Mammary epithelial cell (primary cell): ENCODE measurements around the gene PMPCB.

Source experiments
- EZH2 ChIP-seq: IDR thresholded peaks from 2 replicates; pipeline ENCODE4 v1.6.1; 2012; ENCODE audit warnings: low read length, inconsistent platforms, borderline replicate concordance
- TF ChIP-seq, protein P1 (sequence below), 2 donors: IDR thresholded peaks in 1 of 2; conservative IDR thresholded peaks in 1 of 2; 2 replicates each; pipeline ENCODE4 v1.5.1; 2011 to 2012; ENCODE audit warnings: inconsistent platforms in 2 of 2, low read length in 2 of 2, mild to moderate bottlenecking in 2 of 2, control low read depth in 1 of 2, low read depth in 1 of 2; ENCODE audit not compliant: insufficient read depth in 1 of 2; ENCODE audit errors: extremely low read depth in 1 of 2

DNA sequence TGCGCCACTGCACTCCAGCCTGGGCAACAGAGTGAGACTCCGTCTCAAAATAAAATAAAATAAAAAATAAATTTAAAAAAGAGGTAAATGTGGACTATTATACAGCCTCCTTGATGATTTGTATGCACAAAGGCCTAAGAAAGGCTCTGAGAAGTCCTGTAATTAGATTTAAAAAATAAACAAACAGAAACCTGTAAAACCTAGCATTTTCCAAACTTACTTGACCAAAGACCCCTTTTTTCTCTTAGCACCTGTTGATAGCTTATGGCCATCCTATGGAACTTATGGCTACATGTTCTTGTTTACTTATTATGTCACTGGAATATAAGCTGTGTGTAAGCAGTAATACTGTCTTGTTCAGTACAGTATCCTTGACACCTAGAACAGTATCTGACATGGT is 41.6 kb downstream of the PMPCB start:
- no peak for TF ChIP-seq EZH2
- TF ChIP-seq, protein P1, sequence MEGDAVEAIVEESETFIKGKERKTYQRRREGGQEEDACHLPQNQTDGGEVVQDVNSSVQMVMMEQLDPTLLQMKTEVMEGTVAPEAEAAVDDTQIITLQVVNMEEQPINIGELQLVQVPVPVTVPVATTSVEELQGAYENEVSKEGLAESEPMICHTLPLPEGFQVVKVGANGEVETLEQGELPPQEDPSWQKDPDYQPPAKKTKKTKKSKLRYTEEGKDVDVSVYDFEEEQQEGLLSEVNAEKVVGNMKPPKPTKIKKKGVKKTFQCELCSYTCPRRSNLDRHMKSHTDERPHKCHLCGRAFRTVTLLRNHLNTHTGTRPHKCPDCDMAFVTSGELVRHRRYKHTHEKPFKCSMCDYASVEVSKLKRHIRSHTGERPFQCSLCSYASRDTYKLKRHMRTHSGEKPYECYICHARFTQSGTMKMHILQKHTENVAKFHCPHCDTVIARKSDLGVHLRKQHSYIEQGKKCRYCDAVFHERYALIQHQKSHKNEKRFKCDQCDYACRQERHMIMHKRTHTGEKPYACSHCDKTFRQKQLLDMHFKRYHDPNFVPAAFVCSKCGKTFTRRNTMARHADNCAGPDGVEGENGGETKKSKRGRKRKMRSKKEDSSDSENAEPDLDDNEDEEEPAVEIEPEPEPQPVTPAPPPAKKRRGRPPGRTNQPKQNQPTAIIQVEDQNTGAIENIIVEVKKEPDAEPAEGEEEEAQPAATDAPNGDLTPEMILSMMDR (conservative IDR thresholded peaks at IDR 0.05 in 1 of 2, IDR thresholded peaks at IDR 0.05 in 1 of 2; ENCODE audit: extremely low read depth in 1 of 2, insufficient read depth in 1 of 2, low read depth in 1 of 2, low read length in 2 of 2) = no peak
